ENCODE data around the gene TRPV6.

- TF ChIP-seq CTCF (IDR thresholded peaks at IDR 0.05) (no peak), POLR2AphosphoS5 (IDR thresholded peaks at IDR 0.05) (no peak)
Observed at GRCh38 chr7:142879060-142879459, 6.5 kb downstream of the TRPV6 start.
